SIG-M5 (cell line): ENCODE measurements around the gene PAQR6.

Experiments used
- DNase-seq: peaks from one replicate; lab custom pipeline; 2025; lab: John Stamatoyannopoulos, UW

The PAQR6 gene

GRCh38 chr1:156262461-156263287, 14.8 kb upstream of the PAQR6 start:
- no peak for DNase-seq

GRCh38 chr1:156260896-156261295, 13.0 kb upstream of the PAQR6 start:
- DNase-seq, result no peak

- DNase-seq, result no peak
Measured at GRCh38 chr1:156259805-156260204, 11.9 kb upstream of the PAQR6 start.

GRCh38 chr1:156258859-156259258, 11.0 kb upstream of the PAQR6 start:
- DNase-seq, result no peak

- DNase-seq, result no peak
Measured at GRCh38 chr1:156257711-156258110, 9.9 kb upstream of the PAQR6 start.

GRCh38 chr1:156253634-156254033, 5.8 kb upstream of the PAQR6 start:
- no peak for DNase-seq

GRCh38 chr1:156251527-156251926, 3.7 kb upstream of the PAQR6 start:
- no peak for DNase-seq

GRCh38 chr1:156249593-156249992, 1.7 kb upstream of the PAQR6 start:
- no peak for DNase-seq

GRCh38 chr1:156248323-156248683, 447 bp upstream of the PAQR6 start:
- no peak for DNase-seq

- no peak for DNase-seq
Measured at GRCh38 chr1:156246781-156247459, 936 bp downstream of the PAQR6 start.

GRCh38 chr1:156246241-156246780, 1.5 kb downstream of the PAQR6 start:
- no peak for DNase-seq

GRCh38 chr1:156245451-156246232, 2.2 kb downstream of the PAQR6 start:
- DNase-seq, result no peak

- no peak for DNase-seq
Measured at GRCh38 chr1:156244712-156245111, 3.1 kb downstream of the PAQR6 start.

- no peak for DNase-seq
Measured at GRCh38 chr1:156244126-156244525, 3.7 kb downstream of the PAQR6 start.

GRCh38 chr1:156242738-156243137, 5.1 kb downstream of the PAQR6 start:
- no peak for DNase-seq

- DNase-seq, result no peak
Measured at GRCh38 chr1:156241926-156242325, 5.9 kb downstream of the PAQR6 start, which contains the start of gene BGLAP. Gene BGLAP, plus strand, starts transcription at chr1:156242184. Its CDS starts 48 bp downstream, at chr1:156242232.

GRCh38 chr1:156241311-156241811, 6.5 kb downstream of the PAQR6 start:
- no peak for DNase-seq

- DNase-seq, result no peak
Measured at GRCh38 chr1:156238248-156238647, 9.6 kb downstream of the PAQR6 start.

- no peak for DNase-seq
Measured at GRCh38 chr1:156236164-156236563, 11.7 kb downstream of the PAQR6 start.

- DNase-seq, result no peak
Measured at GRCh38 chr1:156233426-156234127, 14.3 kb downstream of the PAQR6 start.

- no peak for DNase-seq
Measured at GRCh38 chr1:156232201-156232894, 15.5 kb downstream of the PAQR6 start.
